IMR-90 (cell line): ENCODE results near the gene KIF21A. TPM values are rescaled to one million over a fixed set of nuclear protein-coding genes. Genes with fewer than 3 reads are reported as not detected.

Source experiments
- ATAC-seq: fragments of 200-7000 bp; cut with Tn5 transposase; 2 replicates; pipeline ENCODE4 v1.9.1; 2020; ENCODE audit warnings: low read depth, mild to moderate bottlenecking, moderate library complexity
- BruUV-seq: library from RNA; stranded (reverse); fragments of 400-500 nt; replicated peaks from 2 replicates; lab custom pipeline; 2021; lab: Mats Ljungman, UMichigan
- CTCF ChIA-PET: fragments of 300-600 bp; formaldehyde crosslinking; extraction: SDS; loops from one replicate; lab custom pipeline; 2021; ENCODE audit warnings: antibody characterized with exemption; lab: Yijun Ruan, JAX
- POLR2A ChIA-PET: fragments of 300-600 bp; sonication (Branson Sonifier 250); formaldehyde crosslinking; loops from one replicate; lab custom pipeline; 2022; ENCODE audit warnings: antibody characterized with exemption; ENCODE audit not compliant: unreplicated experiment; lab: Charles Lee
- DNase-seq: peaks from one replicate; pipeline ENCODE4 v3.0.0; 2013
- H2AFZ ChIP-seq: replicated peaks from 2 replicates; pipeline ENCODE3; 2013; ENCODE audit warnings: low read length, mild to moderate bottlenecking; ENCODE audit not compliant: poor library complexity
- H2AK5ac ChIP-seq: 2 replicates; pipeline ENCODE4 v1.6.1; 2013; ENCODE audit warnings: low read depth, low read length, inconsistent platforms
- H2AK9ac ChIP-seq: replicated peaks from 2 replicates; pipeline ENCODE3; 2013; ENCODE audit warnings: mild to moderate bottlenecking, low read depth, low read length, moderate library complexity; ENCODE audit not compliant: poor library complexity
- H2BK120ac ChIP-seq: 2 replicates; pipeline ENCODE4 v1.6.1; 2013; ENCODE audit warnings: low read depth, low read length, inconsistent platforms
- H2BK15ac ChIP-seq: 3 replicates; pipeline ENCODE4 v1.6.1; 2013; ENCODE audit warnings: low read depth, low read length, inconsistent platforms
- H2BK20ac ChIP-seq: 2 replicates; pipeline ENCODE4 v1.6.1; 2013; ENCODE audit warnings: low read depth, mild to moderate bottlenecking, inconsistent platforms, low read length, moderate library complexity
- H2BK5ac ChIP-seq: 2 replicates; pipeline ENCODE4 v1.6.1; 2013; ENCODE audit warnings: mild to moderate bottlenecking, low read depth, low read length, inconsistent platforms; ENCODE audit not compliant: poor library complexity, severe bottlenecking
- H3K14ac ChIP-seq: replicated peaks from 2 replicates; pipeline ENCODE4 v1.6.1; 2013; ENCODE audit warnings: low read depth, low read length, inconsistent platforms
- H3K18ac ChIP-seq: 2 replicates; pipeline ENCODE4 v1.6.1; 2013; ENCODE audit warnings: low read depth, low read length, control low read depth
- H3K23ac ChIP-seq: 2 replicates; pipeline ENCODE4 v1.6.1; 2013; ENCODE audit warnings: low read depth, low read length, inconsistent platforms
- H3K27ac ChIP-seq: 2 replicates; pipeline ENCODE4 v1.5.1; 2013; ENCODE audit warnings: mild to moderate bottlenecking, control low read depth, low read length; ENCODE audit not compliant: insufficient read depth
- H3K27me3 ChIP-seq: 2 replicates; pipeline ENCODE4 v1.6.1; 2013; ENCODE audit warnings: low read length; ENCODE audit not compliant: control insufficient read depth, insufficient read depth
- H3K36me3 ChIP-seq: 2 replicates; pipeline ENCODE4 v1.6.1; 2013; ENCODE audit warnings: low read length, mixed read lengths; ENCODE audit not compliant: control insufficient read depth, insufficient read depth
- H3K4ac ChIP-seq: 2 replicates; pipeline ENCODE4 v1.6.1; 2013; ENCODE audit warnings: low read depth, low read length, inconsistent platforms
- H3K4me1 ChIP-seq: 2 replicates; pipeline ENCODE4 v1.6.1; 2013; ENCODE audit warnings: low read length, mixed read lengths; ENCODE audit not compliant: control insufficient read depth, insufficient read depth
- H3K4me2 ChIP-seq: 2 replicates; pipeline ENCODE4 v1.6.1; 2013; ENCODE audit warnings: low read depth, mild to moderate bottlenecking, control low read depth, low read length, moderate library complexity
- H3K4me3 ChIP-seq: 2 replicates; pipeline ENCODE4 v1.5.1; 2013; ENCODE audit warnings: low read depth, mild to moderate bottlenecking, control low read depth, low read length, moderate library complexity; ENCODE audit not compliant: insufficient read depth
- H3K56ac ChIP-seq: 2 replicates; pipeline ENCODE4 v1.6.1; 2013; ENCODE audit warnings: low read length, inconsistent platforms; ENCODE audit not compliant: insufficient read depth; ENCODE audit errors: extremely low read depth
- H3K79me1 ChIP-seq, 2 experiments: 2 replicates each; pipeline ENCODE4 v1.6.1; 2013; ENCODE audit warnings: low read length in 2 of 2, inconsistent platforms in 1 of 2, low read depth in 1 of 2
- H3K9ac ChIP-seq: 2 replicates; pipeline ENCODE4 v1.6.1; 2013; ENCODE audit warnings: low read depth, low read length, control low read depth
- H3K9me1 ChIP-seq: 2 replicates; pipeline ENCODE4 v1.6.1; 2013; ENCODE audit warnings: low read length, inconsistent platforms; ENCODE audit not compliant: insufficient read depth
- H3K9me3 ChIP-seq: 2 replicates; pipeline ENCODE4 v1.6.1; 2013; ENCODE audit warnings: low read length; ENCODE audit not compliant: control insufficient read depth, insufficient read depth
- H4K20me1 ChIP-seq: 2 replicates; pipeline ENCODE4 v1.6.1; 2013; ENCODE audit warnings: low read length, inconsistent platforms; ENCODE audit not compliant: insufficient read depth
- H4K5ac ChIP-seq: 2 replicates; pipeline ENCODE4 v1.6.1; 2013; ENCODE audit warnings: mild to moderate bottlenecking, low read depth, low read length, control low read depth
- H4K8ac ChIP-seq, 2 experiments: 2 replicates each; pipeline ENCODE4 v1.6.1; 2013; ENCODE audit warnings: low read depth in 2 of 2, low read length in 2 of 2, control low read depth in 1 of 2, inconsistent platforms in 1 of 2
- H4K91ac ChIP-seq: 2 replicates; pipeline ENCODE4 v1.6.1; 2013; ENCODE audit warnings: low read depth, low read length, inconsistent platforms; ENCODE audit not compliant: insufficient read depth
- CTCF ChIP-seq: conservative IDR thresholded peaks from 2 replicates; pipeline ENCODE4 v1.5.1; 2012; ENCODE audit warnings: mild to moderate bottlenecking, low read depth, low read length, improper control_type of control experiment
- MAZ ChIP-seq: IDR thresholded peaks from 2 replicates; pipeline ENCODE4 v1.6.1; 2012; ENCODE audit warnings: low read depth, mild to moderate bottlenecking, low read length, improper control_type of control experiment, moderate library complexity, borderline replicate concordance
- MXI1 ChIP-seq: IDR thresholded peaks from 2 replicates; pipeline ENCODE4 v1.6.1; 2012; ENCODE audit warnings: low read depth, mild to moderate bottlenecking, low read length, moderate library complexity, borderline replicate concordance
- WGBS, 2 experiments: methylation state at CpG; one replicate each; pipeline versions ENCODE4 v1.1.5 to v1.1.7; 2013; ENCODE audit warnings: missing lambda C conversion rate in 2 of 2; ENCODE audit not compliant: insufficient read length in 1 of 2; ENCODE audit errors: extremely low coverage in 2 of 2; 5-methylcytosine and 5-hydroxymethylcytosine counted together
- dilution Hi-C: fragments of 300-500 bp; cut with HindIII; formaldehyde crosslinking; loops from one replicate; pipeline ENCODE4 v1.14.3; 2018; ENCODE audit warnings: low sequenced_read_pairs; ENCODE audit not compliant: unreplicated experiment
- in situ Hi-C: fragments of 300-500 bp; cut with MboI; formaldehyde crosslinking; loops from 3 replicates; pipeline ENCODE4 v1.14.3; 2019; ENCODE audit warnings: low sequenced_read_pairs, inconsistent platforms, mixed read lengths
- intact Hi-C: fragments of 100-400 bp; cut with micrococcal nuclease; formaldehyde crosslinking; loops from 2 replicates; pipeline ENCODE4 v1.10.0; 2022
- polyA plus RNA-seq, 3 experiments: library from polyadenylated mRNA; depleted of rRNA; stranded (reverse); fragments of >200 nt; gene quantifications; 2 replicates each; pipeline ENCODE4 v1.2.3, GENCODE V29; 2012; ENCODE audit warnings: low replicate concordance in 1 of 3
- total RNA-seq: library from RNA; depleted of rRNA; stranded (reverse); fragments of >200 nt; gene quantifications from 2 replicates; pipeline ENCODE4 v1.2.3, GENCODE V29; 2012

KIF21A gene
- total and polyA plus RNA-seq, 2 of the 4 experiments (the other 2 are of a cell fraction) = 0.38 to 1.1 TPM

- H2AK9ac ChIP-seq = no peak overlapping the region
- H4K20me1 ChIP-seq = no peaks in the 10 kb centered on the region
- no TSS peak for BruUV-seq
- no peak overlapping the region for H2AK5ac ChIP-seq
- H4K91ac ChIP-seq = no peak overlapping the region
- dilution Hi-C loops = no loop called here
- no peak overlapping the region for H3K56ac ChIP-seq
- 17% methylated on average over 1 of the region's 1 CpG; no CpG with 5 or more reads in 1 of the 2 experiments for WGBS, 2 experiments
- no peak overlapping the region for H3K14ac ChIP-seq
- no peak overlapping the region for H3K23ac ChIP-seq
- intact Hi-C loops = no loop called here
- no peak overlapping the region for H2BK20ac ChIP-seq
- H3K79me1 ChIP-seq = no peaks in the 10 kb centered on the region
- no peak overlapping the region for H3K9ac ChIP-seq
- DNase-seq (no peak), ATAC-seq (no peak)
- CTCF ChIA-PET = no interaction called here
- no peak overlapping the region for H3K18ac ChIP-seq
- no peak overlapping the region for H2BK120ac ChIP-seq
- no peaks in the 10 kb centered on the region for H3K9me1 ChIP-seq
- in situ Hi-C loops = no loop called here
- H2BK5ac ChIP-seq = no peak overlapping the region
- H3K27me3 ChIP-seq = no peaks in the 10 kb centered on the region
- no peak for TF ChIP-seq CTCF
- TF ChIP-seq MXI1 = no peak
- TF ChIP-seq MAZ = no peak
- H3K4me3 ChIP-seq = no peak overlapping the region
- no peak overlapping the region for H3K4me2 ChIP-seq
- H3K9me3 ChIP-seq = no peaks in the 10 kb centered on the region; the same call in 1 of the 2 replicates
- no peak overlapping the region for H2AFZ ChIP-seq
- no peak overlapping the region for H4K8ac ChIP-seq
- H3K4me1 ChIP-seq = no peaks in the 10 kb centered on the region
- no peak overlapping the region for H3K27ac ChIP-seq
- H4K5ac ChIP-seq = no peak overlapping the region
- no peak overlapping the region for H3K4ac ChIP-seq
- no peaks in the 10 kb centered on the region for H3K36me3 ChIP-seq
- no peak overlapping the region for H2BK15ac ChIP-seq
- POLR2A ChIA-PET = no interaction called here
Observed at GRCh38 chr12:39392154-39392925, 50.6 kb downstream of the KIF21A start.
